PC-3 (cell line): Measurements from ENCODE around the gene TIAM2.

Experiments
- EZH2 ChIP-seq: fragments of 300-600 bp; sonication (generic); IDR thresholded peaks from one replicate; pipeline ENCODE4 v1.6.1; 2017; ENCODE audit warnings: antibody characterized with exemption, mild to moderate bottlenecking, low read length; ENCODE audit not compliant: unreplicated experiment
- EZH2phosphoT487 ChIP-seq: fragments of 300-600 bp; sonication (generic); IDR thresholded peaks from 2 replicates; pipeline ENCODE4 v1.6.1; 2018; ENCODE audit warnings: mild to moderate bottlenecking, antibody characterized with exemption, low read length, borderline replicate concordance
- TF ChIP-seq, protein P1 (sequence below): fragments of 300-600 bp; sonication (generic); conservative IDR thresholded peaks from 2 replicates; pipeline ENCODE4 v1.5.1; 2017; ENCODE audit warnings: antibody characterized with exemption, low read depth, mild to moderate bottlenecking, low read length

DNA sequence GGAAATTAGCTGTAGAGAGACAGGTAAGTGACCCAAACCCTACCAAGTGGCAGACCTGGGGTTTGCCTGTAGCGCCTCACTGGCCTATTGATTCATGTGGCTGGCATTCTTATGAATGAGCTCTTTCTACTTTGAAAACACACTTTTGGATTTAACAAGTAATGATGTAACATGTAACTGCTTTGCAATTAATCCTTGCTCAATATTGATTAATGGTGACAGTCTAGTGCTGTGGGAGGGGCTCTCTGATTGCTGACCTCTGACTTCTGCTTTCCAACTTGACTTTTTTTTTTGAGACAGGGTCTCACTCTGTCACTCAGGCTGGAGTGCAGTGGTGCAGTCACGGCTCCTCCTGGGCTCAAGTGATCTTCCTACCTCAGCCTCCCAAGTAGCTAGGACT lies 82.7 kb downstream of the TIAM2 start:
- TF ChIP-seq, protein P1, sequence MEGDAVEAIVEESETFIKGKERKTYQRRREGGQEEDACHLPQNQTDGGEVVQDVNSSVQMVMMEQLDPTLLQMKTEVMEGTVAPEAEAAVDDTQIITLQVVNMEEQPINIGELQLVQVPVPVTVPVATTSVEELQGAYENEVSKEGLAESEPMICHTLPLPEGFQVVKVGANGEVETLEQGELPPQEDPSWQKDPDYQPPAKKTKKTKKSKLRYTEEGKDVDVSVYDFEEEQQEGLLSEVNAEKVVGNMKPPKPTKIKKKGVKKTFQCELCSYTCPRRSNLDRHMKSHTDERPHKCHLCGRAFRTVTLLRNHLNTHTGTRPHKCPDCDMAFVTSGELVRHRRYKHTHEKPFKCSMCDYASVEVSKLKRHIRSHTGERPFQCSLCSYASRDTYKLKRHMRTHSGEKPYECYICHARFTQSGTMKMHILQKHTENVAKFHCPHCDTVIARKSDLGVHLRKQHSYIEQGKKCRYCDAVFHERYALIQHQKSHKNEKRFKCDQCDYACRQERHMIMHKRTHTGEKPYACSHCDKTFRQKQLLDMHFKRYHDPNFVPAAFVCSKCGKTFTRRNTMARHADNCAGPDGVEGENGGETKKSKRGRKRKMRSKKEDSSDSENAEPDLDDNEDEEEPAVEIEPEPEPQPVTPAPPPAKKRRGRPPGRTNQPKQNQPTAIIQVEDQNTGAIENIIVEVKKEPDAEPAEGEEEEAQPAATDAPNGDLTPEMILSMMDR = no peak
- TF ChIP-seq EZH2 (no peak), EZH2phosphoT487 (no peak)
